OCI-LY3 (cell line): Measurements from ENCODE around the gene ASIC1.

Experiments
- CTCF ChIP-seq: fragments of 200-600, 300-600 bp; sonication (generic); IDR thresholded peaks from 2 replicates; pipeline ENCODE4 v1.5.1; 2014; ENCODE audit warnings: antibody characterized with exemption, low read length, low read depth
- EZH2phosphoT487 ChIP-seq: fragments of 200-600 bp; shearing (Covaris generic); IDR thresholded peaks from 2 replicates; pipeline ENCODE4 v1.6.1; 2018; ENCODE audit warnings: antibody characterized with exemption, mixed run types, low read depth

DNA sequence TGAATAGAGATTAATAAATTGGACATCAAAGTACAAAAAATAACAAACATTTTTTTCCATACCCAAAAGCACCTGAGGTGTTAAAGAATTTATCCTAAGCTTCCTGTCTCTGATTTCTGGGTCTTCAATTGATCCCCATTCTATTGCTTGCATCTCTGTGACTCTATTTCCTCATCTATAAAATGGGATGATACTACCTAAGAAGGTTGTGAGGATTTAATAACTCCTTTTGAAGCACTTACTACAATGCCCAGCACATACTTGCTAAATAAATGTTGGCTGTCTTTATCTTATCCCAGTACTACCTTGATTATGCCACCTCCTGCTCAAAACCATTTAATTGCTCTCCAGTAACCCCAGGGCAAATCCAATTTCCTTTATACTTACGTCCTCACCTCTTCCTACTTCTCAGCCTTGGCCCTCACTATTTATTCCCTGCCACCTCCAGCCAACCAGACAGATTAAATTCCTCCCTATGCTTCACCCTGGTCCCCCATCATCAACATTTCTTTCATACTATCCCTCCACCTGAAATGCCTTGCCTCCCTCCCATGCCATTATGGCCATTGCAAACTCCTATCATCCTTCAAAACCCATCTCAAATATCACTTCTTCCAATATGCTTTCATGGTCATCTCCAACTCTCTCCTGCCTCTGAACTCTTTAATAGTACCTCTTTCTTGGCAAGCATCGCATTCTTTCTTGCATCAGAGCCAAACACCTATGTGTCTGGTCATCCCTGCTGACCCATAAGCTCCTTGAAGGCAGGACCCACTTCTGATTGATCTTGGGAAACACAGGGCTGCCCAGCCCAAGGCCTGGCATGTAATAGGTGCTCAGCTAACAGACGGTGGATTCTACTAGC is 7.9 kb upstream of the ASIC1 start:
- TF ChIP-seq CTCF (no peak), EZH2phosphoT487 (no peak)
